ENCODE measurements around the gene CARMIL1. TPM values are rescaled to one million over a fixed set of nuclear protein-coding genes. Genes with fewer than 3 reads are reported as not detected.

The CARMIL1 gene
- total RNA-seq, 2 experiments from 2014 or later, result 1.3 to 1.5 TPM

DNA sequence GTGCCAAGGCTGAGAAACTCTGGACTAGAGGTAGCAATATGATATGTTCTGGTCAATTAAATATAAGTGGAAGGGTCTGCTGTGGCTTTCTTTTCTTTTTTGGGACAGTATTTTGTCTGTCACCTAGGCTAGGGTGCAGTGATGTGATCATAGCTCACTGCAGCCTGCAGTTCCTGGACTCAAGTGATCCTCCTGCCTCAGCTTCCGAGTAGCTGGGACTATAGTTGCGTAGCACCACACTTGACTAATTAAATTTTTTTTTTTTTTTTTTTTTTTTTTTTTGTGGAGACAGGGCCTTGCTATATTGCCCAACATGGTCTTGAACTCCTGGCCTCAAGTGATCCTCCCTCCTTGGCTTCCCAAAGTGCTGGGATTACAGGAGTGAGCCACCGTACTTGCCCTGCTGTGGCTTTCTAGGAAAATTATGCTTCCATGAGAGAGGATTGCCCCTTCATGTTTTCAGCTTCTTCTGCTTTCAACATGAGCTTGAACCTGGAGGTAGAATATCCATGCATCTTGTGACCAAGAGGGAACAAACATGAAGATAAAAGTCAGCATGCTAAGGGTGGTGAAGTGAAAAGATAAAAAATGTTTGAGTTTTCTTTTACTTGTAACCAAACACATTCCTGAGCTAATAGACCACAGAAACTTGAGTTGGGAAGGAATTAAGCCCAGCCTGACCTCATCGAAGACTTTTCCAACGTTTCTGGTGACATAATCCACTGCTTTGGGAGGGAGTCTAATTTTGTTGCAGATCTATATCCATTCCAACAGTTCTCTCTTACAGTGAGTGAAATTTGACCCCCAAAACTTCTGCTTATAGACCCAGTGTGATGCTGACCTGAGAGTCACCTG, 75.1 kb downstream of the CARMIL1 start:
- CTCF ChIA-PET, result interaction anchor here (1.1 to 1.5 kb wide), 3 partner anchors 13 to 75 kb away, joined by 3 to 5 read pairs (median 3); partner anchors contain the start of gene CARMIL1
- no peak for DNase-seq
- Mint-ChIP-seq H3K4me3 (no peak overlapping the region), H3K36me3 (ENCODE audit: low read depth) (no peaks in the 10 kb centered on the region), H3K9me3 (no peaks in the 10 kb centered on the region), H3K4me1 (no peaks in the 10 kb centered on the region), H3K27me3 (peaks cover 2% of the 10 kb centered on the region), H3K27ac (no peak overlapping the region)
- POLR2A ChIA-PET, result interaction anchor here (0.6 to 1.0 kb wide), 2 partner anchors 13 to 196 kb away, joined by 3 read pairs; no protein-coding TSS in a partner anchor

DNA sequence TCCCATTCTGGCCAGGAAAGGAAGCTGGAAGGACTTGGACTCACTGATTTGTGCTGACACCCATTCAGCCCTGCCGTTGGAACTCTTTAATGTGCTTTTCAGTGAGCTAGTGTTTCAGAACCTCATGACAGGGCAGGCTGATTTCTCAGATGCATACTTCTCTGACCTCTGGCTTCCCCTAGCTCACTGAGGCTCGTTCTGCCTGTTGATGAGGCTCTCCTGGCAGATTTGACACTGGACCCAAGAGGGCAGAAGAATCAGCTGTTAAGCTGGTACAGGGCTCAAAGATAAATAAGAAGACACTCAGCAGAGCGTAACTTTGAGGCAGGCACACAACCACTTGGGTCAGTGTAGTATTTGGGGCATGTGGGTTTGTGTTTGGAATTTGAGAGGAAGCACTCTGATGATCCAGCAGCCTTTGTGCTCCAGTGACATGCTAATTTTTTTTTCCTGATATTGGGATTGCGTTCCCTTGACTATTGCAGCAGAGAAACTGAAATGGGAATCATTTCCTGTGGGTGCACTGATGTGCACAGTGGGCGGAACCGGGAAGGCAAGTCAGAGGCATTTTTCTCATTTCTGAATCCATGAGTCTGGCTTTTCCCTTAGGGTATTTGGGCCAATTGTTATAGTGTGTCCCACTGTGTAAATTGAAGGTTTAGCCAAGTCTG, 80.2 kb downstream of the CARMIL1 start:
- peaks cover 4% of the 10 kb centered on the region for H3K27me3 Mint-ChIP-seq
- H3K27ac Mint-ChIP-seq, result no peak overlapping the region
- H3K9me3 Mint-ChIP-seq, result no peaks in the 10 kb centered on the region
- no peaks in the 10 kb centered on the region for H3K4me1 Mint-ChIP-seq
- POLR2A ChIA-PET, result no interaction called here
- CTCF ChIA-PET, result no interaction called here
- H3K36me3 Mint-ChIP-seq (ENCODE audit: low read depth), result no peaks in the 10 kb centered on the region
- no peak overlapping the region for H3K4me3 Mint-ChIP-seq
- no peak for DNase-seq

DNA sequence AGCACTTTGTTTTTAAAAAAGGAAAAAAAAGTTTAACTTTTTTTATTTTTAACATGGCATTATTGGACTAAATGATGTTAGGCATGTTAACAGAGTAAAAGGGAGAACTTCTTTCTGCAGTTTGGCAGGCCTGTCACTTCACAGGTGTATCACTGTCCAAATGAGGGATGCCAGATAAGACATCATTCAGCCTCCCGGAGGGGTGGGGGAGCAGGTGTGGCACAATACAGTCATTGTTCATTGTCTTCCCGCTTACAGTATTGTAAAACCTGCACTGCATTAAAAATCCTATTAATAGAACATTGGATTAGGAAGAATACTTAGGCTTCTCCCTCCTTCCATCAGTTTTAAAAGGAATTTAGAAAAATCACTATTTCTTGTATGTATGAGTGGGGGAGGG, 80.7 kb downstream of the CARMIL1 start:
- Mint-ChIP-seq H3K27ac (no peak overlapping the region), H3K4me1 (no peaks in the 10 kb centered on the region), H3K36me3 (ENCODE audit: low read depth) (no peaks in the 10 kb centered on the region), H3K9me3 (no peaks in the 10 kb centered on the region), H3K27me3 (peaks cover 4% of the 10 kb centered on the region), H3K4me3 (no peak overlapping the region)
- CTCF ChIA-PET, result interaction anchor here (1.1 kb wide), 1 partner anchor 9 kb away, joined by 3 read pairs; no protein-coding TSS in a partner anchor
- POLR2A ChIA-PET, result no interaction called here
- no peak for DNase-seq

DNA sequence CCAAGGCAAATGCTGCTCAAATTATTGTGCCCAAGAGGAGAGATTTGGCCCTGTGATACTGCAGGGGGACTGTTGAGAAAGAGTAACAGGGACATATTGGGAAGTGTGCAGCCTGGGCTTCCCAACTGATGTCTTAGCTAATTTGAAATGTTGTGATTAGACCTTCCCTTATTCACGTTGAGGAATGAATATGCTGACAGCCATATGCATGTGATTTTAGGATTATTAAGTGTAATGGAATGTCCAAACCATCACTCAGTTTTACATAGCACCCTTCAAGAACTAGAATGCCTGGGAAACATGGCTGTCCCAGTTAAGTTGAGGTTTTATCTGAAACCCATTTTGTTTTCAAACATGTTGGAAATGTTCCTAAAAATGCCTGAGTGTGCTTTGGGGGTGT, 81.4 kb downstream of the CARMIL1 start:
- CTCF ChIA-PET, result interaction anchor here (1.1 kb wide), 1 partner anchor 9 kb away, joined by 3 read pairs; no protein-coding TSS in a partner anchor

DNA sequence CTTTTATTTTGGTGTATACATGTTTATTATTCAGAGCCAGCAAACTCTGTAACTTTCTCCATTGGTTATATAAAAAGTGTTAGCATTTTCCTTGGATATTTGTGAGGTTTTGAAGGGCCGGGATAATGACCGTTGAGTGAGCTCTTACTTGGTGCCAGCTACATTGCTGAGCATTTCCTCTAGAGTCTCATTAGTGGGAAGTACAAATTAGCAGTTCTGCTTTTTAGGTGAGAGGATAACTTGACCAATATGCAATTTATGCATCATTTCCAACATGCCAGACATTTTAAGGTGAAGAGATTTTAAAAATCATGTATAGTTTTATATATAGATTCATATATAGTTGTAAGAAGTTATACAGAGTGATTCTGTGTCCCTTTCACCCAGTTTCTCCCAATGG, 84.3 kb downstream of the CARMIL1 start:
- Mint-ChIP-seq H3K36me3 (ENCODE audit: low read depth) (no peaks in the 10 kb centered on the region), H3K27me3 (peaks cover 4% of the 10 kb centered on the region), H3K4me1 (peaks cover 22% of the 10 kb centered on the region), H3K9me3 (no peaks in the 10 kb centered on the region), H3K27ac (no peak overlapping the region), H3K4me3 (no peak overlapping the region)
- ChIA-PET POLR2A (no interaction called here), CTCF (no interaction called here)
- DNase-seq, result no peak

More for the DNA sequence above, 81.4 kb downstream of the CARMIL1 start:
- DNase-seq, result no peak
- Mint-ChIP-seq H3K36me3 (ENCODE audit: low read depth) (no peaks in the 10 kb centered on the region), H3K4me3 (no peak overlapping the region), H3K4me1 (no peaks in the 10 kb centered on the region), H3K27me3 (peaks cover 4% of the 10 kb centered on the region), H3K9me3 (no peaks in the 10 kb centered on the region), H3K27ac (no peak overlapping the region)
- POLR2A ChIA-PET, result no interaction called here

DNA sequence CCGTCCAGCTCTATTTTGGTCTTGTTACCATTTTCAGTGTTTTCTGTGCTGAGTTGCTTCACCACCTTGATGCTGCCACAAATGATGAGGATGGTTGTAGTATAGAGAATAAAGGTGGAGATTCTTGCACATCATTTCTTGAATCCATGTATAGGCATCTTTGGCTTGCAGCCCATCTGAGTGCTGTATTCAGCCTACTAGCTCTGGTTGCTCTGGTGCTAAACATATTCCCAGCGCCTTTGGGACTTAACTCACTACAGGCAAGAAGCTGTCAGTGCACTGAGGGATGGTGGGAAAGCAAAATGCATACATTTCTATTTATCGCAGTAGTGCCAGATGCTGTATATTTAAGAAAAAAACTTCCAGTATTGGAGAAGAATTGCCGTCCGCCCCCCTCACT, 86.0 kb downstream of the CARMIL1 start:
- H3K27me3 Mint-ChIP-seq, result no peaks in the 10 kb centered on the region
- H3K9me3 Mint-ChIP-seq, result no peaks in the 10 kb centered on the region
- no peak overlapping the region for H3K27ac Mint-ChIP-seq
- POLR2A ChIA-PET, result no interaction called here
- peaks cover 39% of the 10 kb centered on the region for H3K4me1 Mint-ChIP-seq
- no peak for DNase-seq
- no peaks in the 10 kb centered on the region for H3K36me3 Mint-ChIP-seq (ENCODE audit: low read depth)
- CTCF ChIA-PET, result no interaction called here
- no peak overlapping the region for H3K4me3 Mint-ChIP-seq

DNA sequence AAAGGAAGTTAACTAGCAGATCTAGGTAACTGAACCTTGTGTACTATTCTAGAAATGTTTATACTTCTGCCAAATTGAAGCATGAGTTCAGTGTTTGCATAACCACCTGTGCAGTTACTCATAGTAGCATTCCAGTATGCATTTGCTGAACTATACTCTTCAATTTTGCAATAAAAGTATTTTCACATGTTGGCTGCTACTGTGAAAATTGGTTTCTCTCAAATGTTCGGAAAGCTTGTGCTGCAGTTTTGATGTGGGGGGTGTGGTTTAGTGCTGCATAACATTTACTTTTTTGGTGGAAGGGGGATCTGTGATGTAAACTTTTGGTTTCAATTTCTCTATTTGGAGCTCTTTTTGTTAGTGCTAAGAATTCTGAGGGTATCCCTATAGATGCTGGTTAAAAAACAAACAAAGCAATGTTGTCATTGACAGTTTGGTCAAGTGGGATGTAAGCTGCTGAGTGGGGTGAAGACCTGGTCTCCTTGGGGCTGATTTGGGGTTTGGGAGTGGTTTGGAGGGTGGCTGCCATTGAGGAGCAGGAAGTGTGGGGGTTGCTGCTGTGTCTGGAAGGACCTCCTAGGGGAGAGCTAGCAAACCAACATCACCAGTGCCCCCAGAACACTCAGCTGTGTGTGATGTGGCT, 87.8 kb downstream of the CARMIL1 start:
- Mint-ChIP-seq H3K4me1 (peaks cover 53% of the 10 kb centered on the region), H3K4me3 (peak overlapping the region; percentile 25), H3K36me3 (ENCODE audit: low read depth) (no peaks in the 10 kb centered on the region), H3K27me3 (no peaks in the 10 kb centered on the region), H3K9me3 (no peaks in the 10 kb centered on the region), H3K27ac (peak overlapping the region; percentile 77)
- peak; percentile 30 for DNase-seq
- ChIA-PET POLR2A (interaction anchor here (0.7 to 2.5 kb wide), 3 partner anchors 13 to 88 kb away, joined by 3 to 16 read pairs (median 5); partner anchors contain the start of gene CARMIL1), CTCF (interaction anchor here (0.8 to 2.5 kb wide), 6 partner anchors 9 to 125 kb away, joined by 3 to 8 read pairs (median 4); partner anchors contain the start of gene CARMIL1)

DNA sequence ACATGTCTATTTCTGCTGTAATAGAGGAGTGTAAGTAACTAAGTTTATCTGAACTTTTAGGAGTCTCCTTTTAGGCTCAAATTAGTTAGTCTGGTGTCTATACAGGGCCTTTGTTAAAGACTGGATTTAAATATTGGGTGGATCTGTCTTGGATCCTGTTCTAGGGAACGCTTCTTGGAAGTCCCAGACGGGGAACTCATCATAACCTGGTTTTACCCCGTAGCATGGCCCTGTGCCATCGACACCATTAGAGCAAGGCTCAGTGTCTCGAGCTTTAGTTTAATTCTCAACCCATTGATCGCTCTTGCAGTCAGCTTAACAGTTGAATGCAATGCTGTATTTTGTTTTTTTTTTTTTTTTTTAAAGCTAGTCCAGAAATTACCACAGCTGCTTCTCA, 89.9 kb downstream of the CARMIL1 start:
- peaks cover 4% of the 10 kb centered on the region for H3K36me3 Mint-ChIP-seq (ENCODE audit: low read depth)
- no peak overlapping the region for H3K27ac Mint-ChIP-seq
- CTCF ChIA-PET, result interaction anchor here (1.2 to 2.0 kb wide), 3 partner anchors 9 to 145 kb away, joined by 3 to 6 read pairs (median 3); no protein-coding TSS in a partner anchor
- H3K4me3 Mint-ChIP-seq, result no peak overlapping the region
- DNase-seq, result no peak
- H3K9me3 Mint-ChIP-seq, result peaks cover 2% of the 10 kb centered on the region
- H3K27me3 Mint-ChIP-seq, result no peaks in the 10 kb centered on the region
- POLR2A ChIA-PET, result interaction anchor here (1.4 to 2.1 kb wide), 3 partner anchors 9 to 35 kb away, joined by 3 to 17 read pairs (median 4); no protein-coding TSS in a partner anchor
- peaks cover 56% of the 10 kb centered on the region for H3K4me1 Mint-ChIP-seq

DNA sequence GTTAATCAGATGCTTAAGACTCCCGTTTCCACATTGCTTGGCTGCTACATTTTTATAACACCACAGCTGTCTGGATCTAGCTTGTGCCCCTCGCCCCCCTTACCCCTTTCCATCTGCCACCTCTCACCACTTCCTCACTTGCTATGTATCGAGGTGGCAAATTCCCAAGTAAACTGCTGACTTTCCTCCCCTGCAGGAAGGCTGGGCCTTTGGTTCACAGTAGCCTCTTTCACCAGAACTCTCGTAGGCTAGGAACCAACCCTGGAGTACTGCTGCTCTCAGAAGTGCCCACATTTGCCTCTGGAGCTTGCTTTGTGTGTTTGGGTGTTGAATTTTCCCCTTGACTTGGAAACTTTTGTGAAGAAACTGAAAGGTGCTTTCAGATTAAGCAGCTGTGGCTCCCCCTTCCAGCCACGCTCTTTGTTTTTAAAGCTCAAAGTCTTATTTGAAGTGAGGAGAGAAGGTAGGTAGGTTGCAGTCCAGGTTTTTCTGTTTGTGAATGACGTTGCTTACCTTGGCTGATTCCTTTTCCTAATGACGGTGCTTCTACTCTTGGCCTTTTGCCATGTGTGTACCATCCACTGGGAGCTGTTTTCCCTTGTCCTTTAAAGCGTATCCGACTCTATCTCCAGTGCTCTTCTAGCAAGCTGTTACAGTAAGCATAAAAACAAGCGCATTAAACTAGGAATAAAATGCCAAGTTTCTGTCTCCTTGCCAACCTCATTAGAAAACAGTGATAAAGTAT, 90.4 kb downstream of the CARMIL1 start:
- Mint-ChIP-seq H3K27ac (no peak overlapping the region), H3K27me3 (no peaks in the 10 kb centered on the region), H3K4me1 (peaks cover 58% of the 10 kb centered on the region), H3K36me3 (ENCODE audit: low read depth) (peaks cover 10% of the 10 kb centered on the region), H3K9me3 (peaks cover 6% of the 10 kb centered on the region), H3K4me3 (peak overlapping the region; percentile 5)
- ChIA-PET CTCF (interaction anchor here (0.8 to 2.0 kb wide), 5 partner anchors 9 to 146 kb away, joined by 3 to 6 read pairs (median 3); no protein-coding TSS in a partner anchor), POLR2A (interaction anchor here (1.4 to 2.1 kb wide), 3 partner anchors 9 to 35 kb away, joined by 3 to 17 read pairs (median 4); no protein-coding TSS in a partner anchor)
- no peak for DNase-seq

DNA sequence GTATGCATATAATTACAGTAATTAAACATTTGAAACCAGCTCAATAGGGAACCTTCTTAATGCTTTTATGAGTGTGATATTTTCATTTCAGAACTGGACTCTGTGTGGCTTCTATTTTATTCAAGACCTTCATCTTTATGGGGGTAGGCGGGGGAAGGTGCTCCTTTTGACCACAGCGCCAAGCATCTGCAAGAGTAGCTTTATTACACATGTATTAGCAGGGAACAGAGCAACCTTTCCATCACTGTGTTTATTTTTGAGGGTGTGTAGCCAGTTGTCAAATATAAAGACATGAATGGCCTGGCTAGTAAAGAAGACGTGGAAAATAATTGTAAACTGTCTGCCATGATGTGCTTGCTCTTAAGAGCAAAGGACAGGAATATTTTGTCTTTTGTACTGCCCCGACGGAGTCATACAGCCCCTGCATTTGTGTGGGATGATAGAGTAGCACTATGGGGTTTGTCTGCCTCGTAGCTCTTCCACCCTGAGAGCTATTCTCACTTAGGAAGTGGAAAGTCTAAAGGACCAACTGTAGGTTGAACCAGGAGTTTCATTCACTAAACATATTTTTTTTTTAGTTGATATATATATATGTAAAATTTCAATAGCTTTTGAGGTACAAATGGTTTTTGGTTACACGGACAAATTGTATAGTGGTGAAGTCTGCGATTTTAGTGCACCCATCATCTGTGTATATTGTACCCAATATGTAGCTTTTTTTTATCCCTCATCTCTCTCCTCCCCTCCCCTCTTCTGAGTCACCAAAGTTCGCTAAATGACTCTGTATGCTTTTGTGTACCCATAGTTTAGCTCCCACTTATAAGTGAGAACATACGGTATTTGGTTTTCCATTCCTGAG, 91.2 kb downstream of the CARMIL1 start:
- ChIA-PET CTCF (interaction anchor here (0.5 to 2.0 kb wide), 5 partner anchors 17 to 177 kb away, joined by 3 to 6 read pairs (median 3); no protein-coding TSS in a partner anchor), POLR2A (interaction anchor here (1.4 to 2.1 kb wide), 3 partner anchors 8 to 34 kb away, joined by 3 to 17 read pairs (median 4); no protein-coding TSS in a partner anchor)
- DNase-seq, result no peak
- Mint-ChIP-seq H3K4me1 (peaks cover 58% of the 10 kb centered on the region), H3K36me3 (ENCODE audit: low read depth) (peaks cover 15% of the 10 kb centered on the region), H3K27ac (peak overlapping the region; percentile 21), H3K9me3 (peaks cover 9% of the 10 kb centered on the region), H3K27me3 (no peaks in the 10 kb centered on the region), H3K4me3 (peak overlapping the region; percentile 15)

DNA sequence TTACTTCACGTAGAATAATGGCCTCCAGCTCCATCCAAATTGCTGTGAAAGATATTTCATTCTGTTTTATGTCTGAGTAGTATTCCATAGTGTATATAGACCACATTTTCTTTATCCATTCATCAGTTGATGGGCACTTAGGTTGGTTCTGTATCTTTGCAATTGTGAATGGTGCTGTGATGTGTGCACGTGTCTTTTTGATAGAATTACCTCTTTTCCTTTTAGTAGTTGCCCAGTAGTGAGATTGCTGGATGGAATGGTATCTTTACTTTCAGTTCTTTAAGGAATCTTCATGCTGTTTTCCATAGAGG, 91.8 kb downstream of the CARMIL1 start:
- Mint-ChIP-seq H3K27me3 (no peaks in the 10 kb centered on the region), H3K4me3 (no peak overlapping the region), H3K9me3 (peaks cover 13% of the 10 kb centered on the region), H3K27ac (no peak overlapping the region), H3K36me3 (ENCODE audit: low read depth) (peaks cover 17% of the 10 kb centered on the region), H3K4me1 (peaks cover 58% of the 10 kb centered on the region)
- no peak for DNase-seq
- POLR2A ChIA-PET, result interaction anchor here (2.1 kb wide), 1 partner anchor 33 kb away, joined by 17 read pairs; no protein-coding TSS in a partner anchor
- CTCF ChIA-PET, result interaction anchor here (0.5 to 1.3 kb wide), 3 partner anchors 16 to 177 kb away, joined by 3 read pairs; no protein-coding TSS in a partner anchor
